ENCODE measurements around the gene NAA15.
"Not testable (repeated sequence)": the region's sequence is repeated elsewhere in the genome, so short reads cannot be mapped to it uniquely, and the experiment has no call there.

The NAA15 gene

DNA sequence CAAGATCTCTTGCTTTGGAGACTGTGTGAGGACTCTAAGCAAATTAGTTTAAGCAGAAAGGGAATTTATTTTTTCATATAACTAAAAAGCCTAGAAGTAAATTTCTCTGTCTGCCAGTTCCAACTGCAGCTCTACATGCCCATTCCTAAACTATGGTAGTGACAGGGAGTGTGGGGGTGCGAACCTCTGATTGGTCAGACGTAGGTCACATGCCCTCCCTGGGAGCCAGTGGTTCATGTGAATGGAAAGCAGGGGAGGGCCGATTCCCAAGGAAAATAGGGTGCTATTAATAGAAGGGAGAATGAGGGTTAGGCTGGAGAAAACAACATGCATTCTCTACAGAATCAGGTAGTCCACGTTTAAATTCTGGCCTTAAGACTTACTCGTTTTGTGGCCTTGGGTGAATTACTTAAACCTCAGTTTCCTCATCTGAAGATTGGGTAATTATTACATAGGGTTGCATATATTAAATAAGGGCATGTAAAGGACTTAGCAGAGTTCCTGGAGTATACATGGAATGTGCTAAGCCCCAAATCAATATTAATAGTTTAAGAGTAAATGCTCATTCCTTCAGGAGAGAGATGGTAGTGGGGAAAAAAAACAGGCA is 159.8 kb downstream of the NAA15 start:
- no peaks in the 10 kb centered on the region for H3K27me3 ChIP-seq (ENCODE audit: control insufficient read depth, insufficient read depth, low read length)
- peaks cover 24% of the 10 kb centered on the region for H3K4me1 ChIP-seq (ENCODE audit: control insufficient read depth, insufficient read depth, low read length)
- no peak overlapping the region for H3K9ac ChIP-seq (ENCODE audit: low read depth, low read length)
- H3K9me3 ChIP-seq (ENCODE audit: control insufficient read depth, insufficient read depth, low read length): no peaks in the 10 kb centered on the region
- no peaks in the 10 kb centered on the region for H3K36me3 ChIP-seq (ENCODE audit: control insufficient read depth, insufficient read depth, low read length)
- H3K27ac ChIP-seq (ENCODE audit: low read depth, low read length): peak overlapping the region; percentile 77
- 0 out of 2 replicates have a peak overlapping the region, but pooled peaks have one; percentile 11 for H3K4me3 ChIP-seq (ENCODE audit: low read depth, low read length)

GRCh38 chr4:139464512-139464911 is 163.2 kb downstream of the NAA15 start:
- H3K27me3 ChIP-seq (ENCODE audit: control insufficient read depth, insufficient read depth, low read length); H3K4me3 ChIP-seq (ENCODE audit: low read depth, low read length); H3K9me3 ChIP-seq (ENCODE audit: control insufficient read depth, insufficient read depth, low read length); H3K9ac ChIP-seq (ENCODE audit: low read depth, low read length); H3K27ac ChIP-seq (ENCODE audit: low read depth, low read length); H3K36me3 ChIP-seq (ENCODE audit: control insufficient read depth, insufficient read depth, low read length): not testable (repeated sequence)
- H3K4me1 ChIP-seq (ENCODE audit: control insufficient read depth, insufficient read depth, low read length): peaks cover 19% of the 10 kb centered on the region

DNA sequence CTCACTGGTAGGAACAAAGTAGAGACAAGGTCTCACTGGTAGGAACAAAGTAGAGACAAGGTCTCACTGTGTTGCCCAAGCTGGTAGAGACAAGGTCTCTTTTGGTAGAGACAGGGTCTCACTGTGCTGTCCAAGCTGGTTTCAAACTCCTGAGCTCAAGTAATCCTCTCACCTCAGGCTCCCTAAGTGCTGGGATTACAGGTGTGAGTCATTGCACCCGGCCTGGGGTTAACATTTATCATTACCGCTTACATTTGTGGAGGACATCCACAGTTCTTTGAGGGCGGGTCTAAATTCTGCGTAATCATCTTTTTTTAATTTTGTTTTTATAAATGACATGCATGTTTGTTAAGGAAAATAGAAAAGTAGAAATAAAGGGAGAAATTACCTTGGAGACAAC is 164.6 kb downstream of the NAA15 start:
- no peak overlapping the region for H3K9ac ChIP-seq (ENCODE audit: low read depth, low read length)
- no peaks in the 10 kb centered on the region for H3K36me3 ChIP-seq (ENCODE audit: control insufficient read depth, insufficient read depth, low read length)
- H3K27me3 ChIP-seq (ENCODE audit: control insufficient read depth, insufficient read depth, low read length): no peaks in the 10 kb centered on the region
- peaks cover 7% of the 10 kb centered on the region for H3K4me1 ChIP-seq (ENCODE audit: control insufficient read depth, insufficient read depth, low read length)
- H3K9me3 ChIP-seq (ENCODE audit: control insufficient read depth, insufficient read depth, low read length): no peaks in the 10 kb centered on the region
- no peak overlapping the region for H3K4me3 ChIP-seq (ENCODE audit: low read depth, low read length)
- H3K27ac ChIP-seq (ENCODE audit: low read depth, low read length): no peak overlapping the region

DNA sequence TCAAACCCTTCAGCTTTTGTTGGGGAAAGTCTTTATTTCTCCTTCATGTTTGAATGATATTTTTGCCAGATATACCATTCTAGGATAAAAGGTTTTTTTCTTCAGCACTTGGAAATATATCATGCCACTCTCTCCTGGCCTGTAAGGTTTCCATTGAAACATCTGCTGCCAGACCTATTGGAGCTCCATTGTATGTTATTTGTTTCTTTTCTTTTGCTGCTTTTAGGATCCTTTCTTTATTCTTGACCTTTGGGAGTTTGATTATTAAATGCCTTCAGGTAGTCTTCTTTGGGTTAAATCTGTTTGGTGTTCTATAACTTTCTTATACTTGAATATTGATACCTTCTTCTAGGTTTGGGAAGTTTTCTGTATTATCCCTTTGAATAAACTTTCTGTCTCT is 167.5 kb downstream of the NAA15 start:
- not testable (repeated sequence) for H3K27ac ChIP-seq (ENCODE audit: low read depth, low read length); H3K4me1 ChIP-seq (ENCODE audit: control insufficient read depth, insufficient read depth, low read length); H3K4me3 ChIP-seq (ENCODE audit: low read depth, low read length); H3K27me3 ChIP-seq (ENCODE audit: control insufficient read depth, insufficient read depth, low read length); H3K9me3 ChIP-seq (ENCODE audit: control insufficient read depth, insufficient read depth, low read length); H3K9ac ChIP-seq (ENCODE audit: low read depth, low read length)
- peaks cover 13% of the 10 kb centered on the region for H3K36me3 ChIP-seq (ENCODE audit: control insufficient read depth, insufficient read depth, low read length)

- Histone ChIP-seq H3K9me3 (ENCODE audit: control insufficient read depth, insufficient read depth, low read length) (0 out of 2 replicates have a peak, but pooled peaks cover 2% of the 10 kb centered on the region), H3K27me3 (ENCODE audit: control insufficient read depth, insufficient read depth, low read length) (no peaks in the 10 kb centered on the region), H3K36me3 (ENCODE audit: control insufficient read depth, insufficient read depth, low read length) (peaks cover 13% of the 10 kb centered on the region), H3K9ac (ENCODE audit: low read depth, low read length) (no peak overlapping the region), H3K4me1 (ENCODE audit: control insufficient read depth, insufficient read depth, low read length) (no peaks in the 10 kb centered on the region), H3K4me3 (ENCODE audit: low read depth, low read length) (no peak overlapping the region), H3K27ac (ENCODE audit: low read depth, low read length) (no peak overlapping the region)
These were observed 167.9 kb downstream of the NAA15 start for GRCh38 chr4:139469216-139469615.

Measured in HUES48 (cell line).